Gastroesophageal sphincter (tissue), 4 donors: Measurements from ENCODE around the gene AMPD1. TPM values are rescaled to one million over a fixed set of nuclear protein-coding genes. Genes with fewer than 3 reads are reported as not detected.

Source experiments
- ATAC-seq: fragments of 150-250 bp; one replicate; pipeline ENCODE4 v1.9.1; 2016; ENCODE audit warnings: mild to moderate bottlenecking, moderate library complexity
- H3K27ac ChIP-seq, 4 donors: fragments of 200-600 bp; sonication (generic) in 3 of 4; 1 replicate in 3 of 4; 2 replicates in 1 of 4; pipeline ENCODE4 v1.5.1; 2016 to 2019
- H3K27me3 ChIP-seq: fragments of 200-600 bp; sonication (generic); one replicate; pipeline ENCODE4 v1.5.1; 2019
- H3K36me3 ChIP-seq, 2 donors: fragments of 200-600 bp; sonication (generic); one replicate each; pipeline ENCODE4 v1.5.1; 2019; ENCODE audit warnings: control low read depth in 1 of 2
- H3K4me1 ChIP-seq, 3 donors: fragments of 200-600 bp; sonication (generic); 1 replicate in 2 of 3; 2 replicates in 1 of 3; pipeline ENCODE4 v1.5.1; 2016 to 2019; ENCODE audit warnings: control low read depth in 2 of 3
- H3K4me3 ChIP-seq, 2 donors: fragments of 200-600 bp; sonication (generic); one replicate each; pipeline ENCODE4 v1.5.1; 2019; ENCODE audit warnings: mild to moderate bottlenecking in 1 of 2, moderate library complexity in 1 of 2
- H3K9me3 ChIP-seq, 3 donors: fragments of 200-600 bp; sonication (generic); one replicate each; pipeline ENCODE4 v1.5.1; 2017 to 2019; ENCODE audit warnings: control low read depth in 2 of 3
- EP300 ChIP-seq: sonication (generic); formaldehyde crosslinking; IDR thresholded peaks from one replicate; pipeline ENCODE4 v1.6.1; 2017; ENCODE audit warnings: antibody characterized with exemption, mild to moderate bottlenecking
- POLR2A ChIP-seq, 2 donors: fragments of 450-650 bp; IDR thresholded peaks; one replicate each; pipeline ENCODE4 v1.6.1; 2017; ENCODE audit warnings: antibody characterized with exemption in 2 of 2, mild to moderate bottlenecking in 2 of 2, moderate library complexity in 1 of 2
- POLR2AphosphoS5 ChIP-seq: sonication (generic); formaldehyde crosslinking; IDR thresholded peaks from one replicate; pipeline ENCODE4 v1.6.1; 2017; ENCODE audit warnings: antibody characterized with exemption
- WGBS, 2 donors: methylation state at CpG; one replicate each; pipeline ENCODE4 v1.1.5; 2018; ENCODE audit warnings: low coverage in 1 of 2; 5-methylcytosine and 5-hydroxymethylcytosine counted together
- total RNA-seq, 4 donors: library from RNA; depleted of rRNA; stranded (reverse); fragments of >200 nt; gene quantifications; one replicate each; pipeline ENCODE4 v1.1.0, GENCODE V29; 2016
- TF ChIP-seq, protein P1 (sequence below), 4 experiments: fragments of 200-600 bp in 2 of 4; fragments of 450-650 bp in 2 of 4; sonication (generic) in 1 of 4; IDR thresholded peaks; one replicate each; pipeline ENCODE4 v1.5.1; 2017 to 2019; ENCODE audit warnings: antibody characterized with exemption in 4 of 4, mild to moderate bottlenecking in 2 of 4, moderate library complexity in 2 of 4

The AMPD1 gene
- total RNA-seq, 4 donors from 2014 or later = not detected

DNA sequence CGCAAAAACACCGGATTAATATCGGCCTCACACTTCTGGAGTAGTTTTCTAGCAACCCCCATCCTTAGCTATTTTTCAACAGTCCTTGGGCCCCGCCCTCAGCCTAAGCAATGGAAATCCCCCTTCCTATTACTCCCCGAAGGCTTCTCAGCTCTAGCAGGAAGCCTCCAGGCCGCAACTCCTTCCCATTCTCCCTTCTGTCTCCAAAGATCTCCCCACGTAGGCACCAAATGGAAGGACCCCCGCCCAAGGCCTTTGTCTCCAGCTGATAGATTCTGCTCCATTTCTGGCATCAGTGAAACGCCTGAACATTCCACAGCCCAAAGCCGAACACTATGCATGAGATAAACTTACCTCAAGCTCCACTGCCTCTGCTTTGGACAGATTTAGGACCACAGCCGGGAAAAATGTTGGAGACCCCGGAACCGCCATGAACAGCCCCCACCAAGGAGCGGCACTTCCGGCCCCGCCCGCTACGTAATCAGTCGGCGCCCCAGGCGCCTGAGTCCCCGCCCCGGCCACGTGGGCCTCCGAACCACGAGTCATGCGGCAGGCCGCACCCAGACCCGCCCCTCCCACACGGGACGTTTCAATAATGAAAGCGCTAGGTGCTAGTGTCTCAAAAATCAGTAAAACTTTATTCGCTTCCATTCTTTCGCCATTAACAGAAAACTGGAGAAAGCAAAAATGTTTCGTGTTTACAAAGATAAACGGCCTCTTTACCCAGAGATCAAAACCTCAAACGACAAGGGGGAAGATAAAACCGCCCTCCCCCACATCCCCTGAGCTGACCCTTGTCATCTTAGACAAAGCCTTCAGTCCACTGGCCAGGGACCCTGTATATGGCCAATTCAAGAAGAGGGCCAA lies 21.2 kb upstream of the AMPD1 start, which contains the start of gene NRAS:
Gene NRAS (minus strand): TSS at position 468 of the 867 bp plus-strand sequence. CDS start 611 bp downstream, outside the sequence.
- Histone ChIP-seq H3K4me1 (peaks cover 7 to 46% (median 7%) of the 10 kb centered on the region in 3 donors), H3K36me3 (peaks cover 13 to 71% of the 10 kb centered on the region in 2 donors), H3K9me3 (no peaks in the 10 kb centered on the region), H3K4me3 (peak within 1 kb of the TSS; percentile 71 to 99), H3K27me3 (no peaks in the 10 kb centered on the region), H3K27ac (peak within 1 kb of the TSS; percentile 87 to 99 (median 90))
- ATAC-seq = peak; percentile 99
- TF ChIP-seq POLR2A (IDR thresholded peaks at IDR 0.05) (peak; percentile 50 to 59), EP300 (no peak), POLR2AphosphoS5 (peak; percentile 89)
- TF ChIP-seq, protein P1, sequence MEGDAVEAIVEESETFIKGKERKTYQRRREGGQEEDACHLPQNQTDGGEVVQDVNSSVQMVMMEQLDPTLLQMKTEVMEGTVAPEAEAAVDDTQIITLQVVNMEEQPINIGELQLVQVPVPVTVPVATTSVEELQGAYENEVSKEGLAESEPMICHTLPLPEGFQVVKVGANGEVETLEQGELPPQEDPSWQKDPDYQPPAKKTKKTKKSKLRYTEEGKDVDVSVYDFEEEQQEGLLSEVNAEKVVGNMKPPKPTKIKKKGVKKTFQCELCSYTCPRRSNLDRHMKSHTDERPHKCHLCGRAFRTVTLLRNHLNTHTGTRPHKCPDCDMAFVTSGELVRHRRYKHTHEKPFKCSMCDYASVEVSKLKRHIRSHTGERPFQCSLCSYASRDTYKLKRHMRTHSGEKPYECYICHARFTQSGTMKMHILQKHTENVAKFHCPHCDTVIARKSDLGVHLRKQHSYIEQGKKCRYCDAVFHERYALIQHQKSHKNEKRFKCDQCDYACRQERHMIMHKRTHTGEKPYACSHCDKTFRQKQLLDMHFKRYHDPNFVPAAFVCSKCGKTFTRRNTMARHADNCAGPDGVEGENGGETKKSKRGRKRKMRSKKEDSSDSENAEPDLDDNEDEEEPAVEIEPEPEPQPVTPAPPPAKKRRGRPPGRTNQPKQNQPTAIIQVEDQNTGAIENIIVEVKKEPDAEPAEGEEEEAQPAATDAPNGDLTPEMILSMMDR (IDR thresholded peaks at IDR 0.05) = peak in 1 of 4 experiments; percentile 21
- WGBS, 2 donors = 1 to 2% methylated on average over 12 to 14 of the region's 38 CpGs

DNA sequence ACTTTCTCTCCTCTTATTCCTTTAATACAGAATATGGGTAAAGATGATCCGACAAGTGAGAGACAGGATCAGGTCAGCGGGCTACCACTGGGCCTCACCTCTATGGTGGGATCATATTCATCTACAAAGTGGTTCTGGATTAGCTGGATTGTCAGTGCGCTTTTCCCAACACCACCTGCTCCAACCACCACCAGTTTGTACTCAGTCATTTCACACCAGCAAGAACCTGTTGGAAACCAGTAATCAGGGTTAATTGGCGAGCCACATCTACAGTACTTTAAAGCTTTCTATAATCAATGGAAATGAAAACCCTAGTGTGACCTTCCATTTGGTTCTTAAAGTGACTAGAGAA lies 20.6 kb upstream of the AMPD1 start:
- WGBS, 2 donors = 32 to 35% methylated on average over 3 to 4 of the region's 4 CpGs
- Histone ChIP-seq H3K4me1 (peaks cover 7 to 46% (median 7%) of the 10 kb centered on the region in 3 donors), H3K36me3 (peaks cover 9 to 71% of the 10 kb centered on the region in 2 donors), H3K9me3 (no peaks in the 10 kb centered on the region), H3K27ac (peak overlapping the region; percentile 87 to 99 (median 90)), H3K4me3 (peak overlapping the region; percentile 71 to 99), H3K27me3 (no peaks in the 10 kb centered on the region)
- no peak for TF ChIP-seq EP300
- TF ChIP-seq, protein P1 (IDR thresholded peaks at IDR 0.05) = no peak
- no peak for TF ChIP-seq POLR2AphosphoS5
- no peak for TF ChIP-seq POLR2A (IDR thresholded peaks at IDR 0.05)
- no peak for ATAC-seq

DNA sequence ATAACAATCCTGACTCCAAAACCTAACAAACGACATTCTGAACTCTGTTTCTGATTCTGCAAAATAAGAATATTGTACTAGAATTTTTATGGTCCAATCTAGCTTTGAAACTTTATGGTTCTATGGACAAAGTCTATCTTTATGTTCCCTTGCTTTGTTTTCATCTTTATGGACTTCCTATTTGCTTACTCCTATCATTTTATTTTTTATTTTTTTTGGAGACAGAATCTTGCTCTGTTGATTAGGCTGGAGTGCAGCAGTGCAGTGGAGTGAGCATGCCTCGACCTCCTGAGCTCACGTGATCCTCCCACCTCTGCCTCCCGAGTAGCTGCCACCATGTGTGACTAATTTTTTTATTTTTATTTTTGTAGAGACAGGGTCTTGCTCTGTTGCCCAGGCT lies 17.6 kb upstream of the AMPD1 start:
- 70 to 76% methylated on average over 2 to 4 of the region's 4 CpGs for WGBS, 2 donors

DNA sequence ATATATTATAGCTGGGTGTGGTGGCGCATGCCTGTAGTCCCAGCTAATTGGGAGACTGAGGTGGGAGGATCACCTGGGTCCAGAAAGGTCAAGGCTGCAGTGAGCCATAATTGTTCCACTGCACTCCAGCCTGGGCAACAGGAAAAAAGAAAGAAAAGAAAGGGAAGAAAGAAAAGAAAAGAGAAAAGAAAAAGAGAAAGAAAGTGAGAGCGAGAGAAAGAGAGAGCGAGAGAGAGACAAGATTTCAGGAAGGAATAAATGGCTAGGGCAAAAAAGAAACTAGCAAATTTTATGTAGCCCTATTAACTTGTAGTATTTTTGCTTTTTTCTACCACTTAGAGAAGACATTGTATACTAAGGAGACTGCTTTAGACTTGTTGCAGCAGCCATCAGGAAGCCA lies 15.0 kb upstream of the AMPD1 start:
- no peak overlapping the region for H3K4me3 ChIP-seq
- TF ChIP-seq POLR2A (IDR thresholded peaks at IDR 0.05) = no peak
- TF ChIP-seq POLR2AphosphoS5 = no peak
- no peak for TF ChIP-seq EP300
- TF ChIP-seq, protein P1 (IDR thresholded peaks at IDR 0.05) = no peak
- peaks cover 9 to 89% of the 10 kb centered on the region in 2 donors for H3K36me3 ChIP-seq
- H3K4me1 ChIP-seq = peaks cover 2 to 32% (median 4%) of the 10 kb centered on the region in 3 donors
- no peaks in the 10 kb centered on the region for H3K9me3 ChIP-seq
- no peak for ATAC-seq
- H3K27me3 ChIP-seq = no peaks in the 10 kb centered on the region
- 92 to 94% methylated on average over 2 to 3 of the region's 3 CpGs for WGBS, 2 donors
- H3K27ac ChIP-seq = no peak overlapping the region

More for the DNA sequence above, 17.6 kb upstream of the AMPD1 start:
- Histone ChIP-seq H3K9me3 (no peaks in the 10 kb centered on the region), H3K4me3 (no peak overlapping the region), H3K36me3 (peaks cover 5 to 69% of the 10 kb centered on the region in 2 donors), H3K27me3 (no peaks in the 10 kb centered on the region), H3K4me1 (peaks cover 7 to 46% (median 7%) of the 10 kb centered on the region in 3 donors), H3K27ac (no peak overlapping the region)
- no peak for TF ChIP-seq POLR2AphosphoS5
- TF ChIP-seq, protein P1 (IDR thresholded peaks at IDR 0.05) = no peak
- no peak for TF ChIP-seq POLR2A (IDR thresholded peaks at IDR 0.05)
- TF ChIP-seq EP300 = no peak
- ATAC-seq = no peak
